HepG2 (cell line): ENCODE results near the gene SLC29A1.

Source experiments
- CTCF ChIP-seq: sonication (generic); formaldehyde crosslinking; IDR thresholded peaks from 2 replicates; pipeline ENCODE4 v1.5.0; 2020; ENCODE audit warnings: mild to moderate bottlenecking, missing genetic modification reagents, moderate library complexity
- ELF4 ChIP-seq: sonication (generic); formaldehyde crosslinking; IDR thresholded peaks from 2 replicates; pipeline ENCODE4 v1.5.0; 2020; ENCODE audit warnings: missing genetic modification reagents, mild to moderate bottlenecking, moderate library complexity, borderline replicate concordance
- EP300 ChIP-seq, 3 experiments: sonication (generic) in 1 of 3; formaldehyde crosslinking in 1 of 3; IDR thresholded peaks; 2 replicates each; pipeline versions ENCODE4 v1.5.1 to v1.6.1; 2011 to 2020; ENCODE audit warnings: low read depth in 2 of 3, low read length in 2 of 3, borderline replicate concordance in 1 of 3, improper control_type of control experiment in 1 of 3, mild to moderate bottlenecking in 1 of 3, missing genetic modification reagents in 1 of 3, moderate library complexity in 1 of 3
- EZH2 ChIP-seq: conservative IDR thresholded peaks from 2 replicates; pipeline ENCODE4 v1.6.1; 2012; ENCODE audit warnings: mild to moderate bottlenecking, low read depth, low read length, moderate library complexity
- ZNF232 ChIP-seq: sonication (generic); formaldehyde crosslinking; IDR thresholded peaks from 2 replicates; pipeline ENCODE4 v1.4.0; 2020; ENCODE audit warnings: missing genetic modification reagents, borderline replicate concordance
- ZNF260 ChIP-seq: sonication (generic); formaldehyde crosslinking; IDR thresholded peaks from 2 replicates; pipeline ENCODE4 v1.4.0; 2020; ENCODE audit warnings: missing genetic modification reagents, low read depth, mild to moderate bottlenecking, borderline replicate concordance
- ZNF570 ChIP-seq: sonication (generic); formaldehyde crosslinking; IDR thresholded peaks from 2 replicates; pipeline ENCODE4 v1.4.0; 2020; ENCODE audit warnings: mild to moderate bottlenecking, missing genetic modification reagents, borderline replicate concordance
- TF ChIP-seq, protein P1 (sequence below): IDR thresholded peaks from 2 replicates; pipeline ENCODE4 v1.6.1; 2016
- TF ChIP-seq, protein P2 (sequence below): sonication (generic); formaldehyde crosslinking; IDR thresholded peaks from 2 replicates; pipeline ENCODE4 v1.4.0; 2020; ENCODE audit warnings: low read depth, mild to moderate bottlenecking, missing genetic modification reagents

DNA sequence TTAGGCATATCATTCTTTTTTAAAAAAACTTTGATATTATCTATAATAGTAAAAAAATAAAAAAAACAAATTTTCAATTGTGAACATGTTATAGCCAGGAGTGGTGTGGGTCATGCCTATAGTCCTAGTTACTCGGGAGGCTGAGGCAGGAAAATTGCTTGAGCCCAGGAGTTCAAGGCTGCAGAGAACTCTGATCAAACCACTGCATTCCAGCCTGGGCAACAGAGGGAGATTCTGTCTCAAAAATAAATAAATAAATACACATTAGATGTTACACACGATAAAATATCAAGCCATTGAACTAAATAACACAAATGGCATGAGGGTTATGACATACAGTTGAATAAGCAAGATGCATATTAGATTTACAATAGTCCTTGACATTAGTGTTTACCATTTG, 34.6 kb upstream of the SLC29A1 start:
- TF ChIP-seq EZH2 = no peak
- TF ChIP-seq ZNF570 (CRISPR knock-in tag) = no peak
- no peak for TF ChIP-seq ELF4 (CRISPR knock-in tag)
- no peak for TF ChIP-seq ZNF260
- no peak for TF ChIP-seq CTCF
- TF ChIP-seq, protein P1, sequence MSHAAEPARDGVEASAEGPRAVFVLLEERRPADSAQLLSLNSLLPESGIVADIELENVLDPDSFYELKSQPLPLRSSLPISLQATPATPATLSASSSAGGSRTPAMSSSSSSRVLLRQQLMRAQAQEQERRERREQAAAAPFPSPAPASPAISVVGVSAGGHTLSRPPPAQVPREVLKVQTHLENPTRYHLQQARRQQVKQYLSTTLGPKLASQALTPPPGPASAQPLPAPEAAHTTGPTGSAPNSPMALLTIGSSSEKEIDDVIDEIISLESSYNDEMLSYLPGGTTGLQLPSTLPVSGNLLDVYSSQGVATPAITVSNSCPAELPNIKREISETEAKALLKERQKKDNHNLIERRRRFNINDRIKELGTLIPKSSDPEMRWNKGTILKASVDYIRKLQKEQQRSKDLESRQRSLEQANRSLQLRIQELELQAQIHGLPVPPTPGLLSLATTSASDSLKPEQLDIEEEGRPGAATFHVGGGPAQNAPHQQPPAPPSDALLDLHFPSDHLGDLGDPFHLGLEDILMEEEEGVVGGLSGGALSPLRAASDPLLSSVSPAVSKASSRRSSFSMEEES (CRISPR knock-in tag) = no peak
- TF ChIP-seq, protein P2, sequence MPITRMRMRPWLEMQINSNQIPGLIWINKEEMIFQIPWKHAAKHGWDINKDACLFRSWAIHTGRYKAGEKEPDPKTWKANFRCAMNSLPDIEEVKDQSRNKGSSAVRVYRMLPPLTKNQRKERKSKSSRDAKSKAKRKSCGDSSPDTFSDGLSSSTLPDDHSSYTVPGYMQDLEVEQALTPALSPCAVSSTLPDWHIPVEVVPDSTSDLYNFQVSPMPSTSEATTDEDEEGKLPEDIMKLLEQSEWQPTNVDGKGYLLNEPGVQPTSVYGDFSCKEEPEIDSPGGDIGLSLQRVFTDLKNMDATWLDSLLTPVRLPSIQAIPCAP = no peak
- no peak for TF ChIP-seq ZNF232 (CRISPR knock-in tag)
- TF ChIP-seq EP300 (IDR thresholded peaks at IDR 0.05; ENCODE audit: low read depth in 2 of 2, low read length in 2 of 2) = no peak
- TF ChIP-seq EP300 (CRISPR knock-in tag; IDR thresholded peaks at IDR 0.05; ENCODE audit: borderline replicate concordance) = no peak
